ENCODE results near the gene DLX1.
"Not testable (repeated sequence)": the region's sequence is repeated elsewhere in the genome, so short reads cannot be mapped to it uniquely, and the experiment has no call there.

The DLX1 gene

DNA sequence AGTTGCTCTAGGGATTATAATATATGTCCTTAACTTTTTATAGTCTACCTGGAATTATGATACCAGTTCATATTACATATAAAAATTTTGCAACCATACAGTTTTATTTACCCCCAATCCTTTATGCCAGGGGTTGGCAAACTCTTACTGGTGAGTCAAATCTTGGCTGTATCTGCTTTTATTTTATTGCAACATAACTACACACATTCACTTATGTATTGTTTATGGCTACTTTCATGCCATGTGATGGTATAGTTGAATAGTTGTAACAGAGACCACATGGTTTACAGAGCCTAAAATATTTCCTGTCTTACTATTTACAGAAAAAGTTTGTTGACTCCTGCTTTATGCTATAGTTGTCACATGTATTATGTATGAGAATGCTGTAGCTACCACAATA lies 43.2 kb downstream of the DLX1 start:
- H3K4me3 ChIP-seq (ENCODE audit: low read depth, low read length) = no peak overlapping the region
- TF ChIP-seq, protein P1, sequence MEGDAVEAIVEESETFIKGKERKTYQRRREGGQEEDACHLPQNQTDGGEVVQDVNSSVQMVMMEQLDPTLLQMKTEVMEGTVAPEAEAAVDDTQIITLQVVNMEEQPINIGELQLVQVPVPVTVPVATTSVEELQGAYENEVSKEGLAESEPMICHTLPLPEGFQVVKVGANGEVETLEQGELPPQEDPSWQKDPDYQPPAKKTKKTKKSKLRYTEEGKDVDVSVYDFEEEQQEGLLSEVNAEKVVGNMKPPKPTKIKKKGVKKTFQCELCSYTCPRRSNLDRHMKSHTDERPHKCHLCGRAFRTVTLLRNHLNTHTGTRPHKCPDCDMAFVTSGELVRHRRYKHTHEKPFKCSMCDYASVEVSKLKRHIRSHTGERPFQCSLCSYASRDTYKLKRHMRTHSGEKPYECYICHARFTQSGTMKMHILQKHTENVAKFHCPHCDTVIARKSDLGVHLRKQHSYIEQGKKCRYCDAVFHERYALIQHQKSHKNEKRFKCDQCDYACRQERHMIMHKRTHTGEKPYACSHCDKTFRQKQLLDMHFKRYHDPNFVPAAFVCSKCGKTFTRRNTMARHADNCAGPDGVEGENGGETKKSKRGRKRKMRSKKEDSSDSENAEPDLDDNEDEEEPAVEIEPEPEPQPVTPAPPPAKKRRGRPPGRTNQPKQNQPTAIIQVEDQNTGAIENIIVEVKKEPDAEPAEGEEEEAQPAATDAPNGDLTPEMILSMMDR (IDR thresholded peaks at IDR 0.05; ENCODE audit: control insufficient read depth, extremely low read depth, insufficient read depth) = no peak
- peak; percentile 90 for DNase-seq (ENCODE audit: low read depth)

DNA sequence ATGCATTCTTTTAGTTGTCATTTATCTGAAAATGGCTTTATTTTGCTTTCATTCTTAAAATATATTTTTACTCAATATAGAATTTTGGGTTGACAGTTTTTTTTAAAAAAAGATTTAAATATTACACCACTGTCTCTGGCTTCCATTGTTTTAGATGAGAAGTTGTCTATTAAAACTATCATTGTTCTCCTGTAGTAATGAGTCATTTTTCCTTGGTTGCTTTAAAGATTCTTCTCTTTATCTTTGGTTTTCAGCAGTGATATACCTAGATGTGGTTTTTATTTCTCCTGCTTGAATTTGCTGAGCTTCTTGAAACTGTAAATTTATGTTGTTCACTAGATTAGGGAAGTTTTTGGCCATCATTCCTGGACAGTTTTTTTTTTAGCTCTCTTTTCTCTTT lies 44.1 kb downstream of the DLX1 start:
- DNase-seq (ENCODE audit: low read depth) = no peak
- TF ChIP-seq, protein P1 (IDR thresholded peaks at IDR 0.05; ENCODE audit: control insufficient read depth, extremely low read depth, insufficient read depth) = no peak
- H3K4me3 ChIP-seq (ENCODE audit: low read depth, low read length) = no peak overlapping the region

GRCh38 chr2:172131713-172132555 lies 46.6 kb downstream of the DLX1 start:
- DNase-seq (ENCODE audit: low read depth) = no peak
- H3K4me3 ChIP-seq (ENCODE audit: low read depth, low read length) = no peak overlapping the region
- TF ChIP-seq, protein P1 (IDR thresholded peaks at IDR 0.05; ENCODE audit: control insufficient read depth, extremely low read depth, insufficient read depth) = no peak

- TF ChIP-seq, protein P1 (IDR thresholded peaks at IDR 0.05; ENCODE audit: control insufficient read depth, extremely low read depth, insufficient read depth) = no peak
- no peak for DNase-seq (ENCODE audit: low read depth)
- H3K4me3 ChIP-seq (ENCODE audit: low read depth, low read length) = no peak overlapping the region
Measured at GRCh38 chr2:172134270-172134669, 49.0 kb downstream of the DLX1 start.

DNA sequence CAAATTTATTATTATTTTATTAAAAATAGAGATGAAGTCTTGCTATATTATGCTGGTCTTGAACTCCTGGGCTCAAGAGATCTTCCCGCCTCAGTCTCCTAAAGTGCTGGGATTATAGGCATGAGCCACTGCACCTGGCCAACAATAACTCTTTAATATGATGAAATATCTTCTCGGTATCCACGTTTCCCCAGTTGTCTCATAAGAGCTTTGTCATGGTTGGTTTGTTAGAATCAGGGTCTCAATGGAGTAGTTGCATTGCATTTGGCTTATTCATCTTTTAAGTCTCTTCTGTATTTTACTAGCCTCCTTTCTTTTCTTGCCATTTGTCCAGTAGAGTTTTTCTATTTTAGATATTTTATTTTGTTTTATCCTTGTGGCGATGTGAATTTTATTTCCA lies 50.1 kb downstream of the DLX1 start:
- DNase-seq (ENCODE audit: low read depth) = no peak
- TF ChIP-seq, protein P1 (IDR thresholded peaks at IDR 0.05; ENCODE audit: control insufficient read depth, extremely low read depth, insufficient read depth) = no peak
- H3K4me3 ChIP-seq (ENCODE audit: low read depth, low read length) = no peak overlapping the region

DNA sequence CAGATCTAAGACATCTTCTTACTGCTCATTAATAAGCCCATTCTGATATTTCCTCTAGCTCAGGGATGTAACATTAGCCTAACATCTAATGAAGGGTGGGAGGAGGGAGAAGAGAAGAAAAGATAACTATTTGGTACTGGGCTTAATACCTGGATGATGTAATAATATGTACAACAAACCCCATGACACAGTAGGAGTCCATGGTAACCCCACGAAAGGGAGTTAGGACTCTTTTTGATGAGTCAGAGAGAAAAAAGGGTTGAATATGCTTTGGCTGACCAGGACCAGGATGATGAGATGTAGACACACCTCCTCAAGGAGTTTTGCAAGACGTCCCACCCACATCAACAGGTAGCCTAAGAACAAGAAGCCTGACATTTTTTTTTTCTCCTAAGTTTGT lies 51.8 kb downstream of the DLX1 start:
- DNase-seq (ENCODE audit: low read depth) = no peak
- TF ChIP-seq, protein P1 (IDR thresholded peaks at IDR 0.05; ENCODE audit: control insufficient read depth, extremely low read depth, insufficient read depth) = no peak
- H3K4me3 ChIP-seq (ENCODE audit: low read depth, low read length) = no peak overlapping the region

DNA sequence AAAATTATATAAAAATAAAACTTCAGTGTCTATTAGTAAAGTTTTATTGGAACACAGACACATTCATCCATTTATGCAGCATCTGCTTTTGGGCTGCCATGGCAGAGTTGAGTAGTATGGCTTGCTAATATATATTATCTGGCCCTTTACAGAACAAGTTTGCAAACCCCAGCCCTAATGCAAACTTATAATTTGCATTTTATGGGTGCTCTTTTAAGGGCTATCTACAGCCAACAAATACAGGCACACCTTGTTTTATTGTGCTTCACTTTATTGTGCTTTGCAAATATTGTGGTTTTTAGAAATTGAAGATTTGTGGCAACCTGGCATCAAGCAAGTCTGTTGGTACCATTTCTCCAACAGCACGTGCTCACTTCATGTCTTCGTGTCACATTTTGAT lies 52.6 kb downstream of the DLX1 start:
- H3K4me3 ChIP-seq (ENCODE audit: low read depth, low read length) = no peak overlapping the region
- TF ChIP-seq, protein P1 (IDR thresholded peaks at IDR 0.05; ENCODE audit: control insufficient read depth, extremely low read depth, insufficient read depth) = no peak
- no peak for DNase-seq (ENCODE audit: low read depth)

DNA sequence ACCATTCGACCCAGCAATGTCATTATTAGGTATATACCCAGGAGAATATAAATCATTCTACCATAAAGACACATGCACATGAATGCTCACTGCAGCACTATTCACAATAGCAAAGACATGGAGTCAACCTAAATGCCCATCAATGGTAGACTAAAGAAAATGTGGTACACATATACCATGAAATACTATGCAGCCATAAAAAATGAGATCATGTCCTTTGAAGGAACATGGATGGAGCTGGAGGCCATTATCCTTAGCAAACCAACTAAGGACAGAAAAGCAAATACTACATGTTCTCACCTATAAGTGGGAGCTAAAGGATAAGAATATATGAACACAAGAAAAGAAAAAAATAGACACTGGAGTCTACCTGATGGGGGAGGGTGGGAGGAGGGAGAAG lies 53.4 kb downstream of the DLX1 start:
- DNase-seq (ENCODE audit: low read depth); H3K4me3 ChIP-seq (ENCODE audit: low read depth, low read length): not testable (repeated sequence)

Data from LNCaP clone FGC (cell line).